Activated CD4-positive, alpha-beta T cell treated with anti-CD3 and anti-CD28 coated beads, Interleukin-2, Interleukin-4, amounts not matched to agents 100 ng/mL and 50 ng/mL, durations not matched to agents 16 hours and 8 hours (primary cell): ENCODE measurements around the gene SORBS2.
"Not testable (repeated sequence)": the region's sequence is repeated elsewhere in the genome, so short reads cannot be mapped to it uniquely, and the experiment has no call there.

Experiments used
- DNase-seq: peaks from one replicate; pipeline ENCODE4 v3.0.0-alpha.2; 2020; ENCODE audit warnings: low spot score

The SORBS2 gene

GRCh38 chr4:185714524-185714923 lies 97.5 kb downstream of the SORBS2 start:
- not testable (repeated sequence) for DNase-seq

- no peak for DNase-seq
These were observed 98.3 kb downstream of the SORBS2 start for GRCh38 chr4:185713731-185714130.

- DNase-seq = no peak
These were observed 98.7 kb downstream of the SORBS2 start for GRCh38 chr4:185713272-185713671.

GRCh38 chr4:185712350-185713024 lies 99.5 kb downstream of the SORBS2 start:
- no peak for DNase-seq

- no peak for DNase-seq
These were observed 100.3 kb downstream of the SORBS2 start for GRCh38 chr4:185711726-185712125.

- DNase-seq = no peak
These were observed 101.5 kb downstream of the SORBS2 start for GRCh38 chr4:185710487-185710995.

GRCh38 chr4:185709802-185710486 lies 102.0 kb downstream of the SORBS2 start:
- no peak for DNase-seq

GRCh38 chr4:185708348-185708747 lies 103.6 kb downstream of the SORBS2 start:
- DNase-seq = no peak

- DNase-seq = not testable (repeated sequence)
These were observed 104.4 kb downstream of the SORBS2 start for GRCh38 chr4:185707622-185708021.

- no peak for DNase-seq
These were observed 109.8 kb downstream of the SORBS2 start for GRCh38 chr4:185702147-185702663.

- DNase-seq = no peak
These were observed 111.4 kb downstream of the SORBS2 start for GRCh38 chr4:185700630-185701029.

GRCh38 chr4:185700048-185700447 lies 111.9 kb downstream of the SORBS2 start:
- DNase-seq = no peak

- no peak for DNase-seq
These were observed 114.5 kb downstream of the SORBS2 start for GRCh38 chr4:185697488-185697887.

- DNase-seq = no peak
These were observed 116.3 kb downstream of the SORBS2 start for GRCh38 chr4:185695743-185696142.

GRCh38 chr4:185693548-185694215 lies 118.3 kb downstream of the SORBS2 start:
- no peak for DNase-seq

GRCh38 chr4:185689407-185689806 lies 122.6 kb downstream of the SORBS2 start:
- DNase-seq = no peak

GRCh38 chr4:185685804-185686203 lies 126.2 kb downstream of the SORBS2 start:
- no peak for DNase-seq

GRCh38 chr4:185683896-185684295 lies 128.1 kb downstream of the SORBS2 start:
- no peak for DNase-seq

GRCh38 chr4:185683222-185683621 lies 128.8 kb downstream of the SORBS2 start:
- no peak for DNase-seq

GRCh38 chr4:185682236-185682635 lies 129.8 kb downstream of the SORBS2 start:
- DNase-seq = no peak

GRCh38 chr4:185681604-185682003 lies 130.4 kb downstream of the SORBS2 start:
- DNase-seq = no peak

- no peak for DNase-seq
These were observed 131.4 kb downstream of the SORBS2 start for GRCh38 chr4:185680617-185681016.

- DNase-seq = no peak
These were observed 132.5 kb downstream of the SORBS2 start for GRCh38 chr4:185679523-185679922.
